H9 (cell line): ENCODE results near the gene CDH23. TPM values are rescaled to one million over a fixed set of nuclear protein-coding genes. Genes with fewer than 3 reads are reported as not detected.

Experiments used
- DNase-seq: peaks from one replicate; pipeline ENCODE4 v3.0.0-alpha.2; 2017
- H2AFZ ChIP-seq: one replicate; pipeline ENCODE4 v1.6.1; 2013; ENCODE audit warnings: mild to moderate bottlenecking, low read length, control low read depth, moderate library complexity
- H2AK5ac ChIP-seq: 2 replicates; pipeline ENCODE4 v1.6.1; 2013; ENCODE audit warnings: low read length, control low read depth, mixed read lengths; ENCODE audit not compliant: insufficient read length
- H2BK120ac ChIP-seq: one replicate; pipeline ENCODE4 v1.6.1; 2013; ENCODE audit warnings: low read depth, mild to moderate bottlenecking, low read length, control low read depth, inconsistent platforms; ENCODE audit not compliant: poor library complexity, severe bottlenecking
- H2BK12ac ChIP-seq: 2 replicates; pipeline ENCODE4 v1.6.1; 2013; ENCODE audit warnings: low read length, control low read depth, mixed read lengths, low read depth; ENCODE audit not compliant: insufficient read length
- H2BK15ac ChIP-seq: 2 replicates; pipeline ENCODE4 v1.6.1; 2013; ENCODE audit warnings: low read depth, low read length, control low read depth
- H2BK20ac ChIP-seq: one replicate; pipeline ENCODE4 v1.6.1; 2013; ENCODE audit warnings: low read depth, mild to moderate bottlenecking, low read length, control low read depth, inconsistent platforms; ENCODE audit not compliant: poor library complexity, severe bottlenecking
- H2BK5ac ChIP-seq: 2 replicates; pipeline ENCODE4 v1.6.1; 2013; ENCODE audit warnings: low read length, control low read depth, mixed read lengths; ENCODE audit not compliant: insufficient read length
- H3K14ac ChIP-seq: 2 replicates; pipeline ENCODE4 v1.6.1; 2013; ENCODE audit warnings: low read length, control low read depth; ENCODE audit not compliant: insufficient read depth
- H3K18ac ChIP-seq: 2 replicates; pipeline ENCODE4 v1.6.1; 2013; ENCODE audit warnings: low read depth, mild to moderate bottlenecking, mixed read lengths, low read length, control low read depth; ENCODE audit not compliant: insufficient read length
- H3K23ac ChIP-seq: 2 replicates; pipeline ENCODE4 v1.6.1; 2013; ENCODE audit warnings: low read length, control low read depth, mixed read lengths, low read depth; ENCODE audit not compliant: insufficient read length
- H3K23me2 ChIP-seq: 2 replicates; pipeline ENCODE4 v1.6.1; 2013; ENCODE audit warnings: low read depth, mild to moderate bottlenecking, mixed read lengths, low read length, control low read depth; ENCODE audit not compliant: insufficient read length, poor library complexity, severe bottlenecking
- H3K27ac ChIP-seq: 2 replicates; pipeline ENCODE4 v1.5.1; 2013; ENCODE audit warnings: low read length, control low read depth, mixed read lengths, low read depth; ENCODE audit not compliant: insufficient read length
- H3K27me3 ChIP-seq: 2 replicates; pipeline ENCODE4 v1.6.1; 2013; ENCODE audit warnings: low read length, control low read depth, inconsistent platforms; ENCODE audit not compliant: insufficient read depth
- H3K4ac ChIP-seq: 2 replicates; pipeline ENCODE4 v1.6.1; 2013; ENCODE audit warnings: low read depth, mild to moderate bottlenecking, control low read depth, inconsistent platforms, low read length, moderate library complexity
- H3K4me1 ChIP-seq: 2 replicates; pipeline ENCODE4 v1.6.1; 2013; ENCODE audit warnings: low read length, control low read depth, inconsistent platforms; ENCODE audit not compliant: insufficient read depth
- H3K4me2 ChIP-seq: 2 replicates; pipeline ENCODE4 v1.6.1; 2013; ENCODE audit warnings: low read length, control low read depth, mixed read lengths; ENCODE audit not compliant: insufficient read length, insufficient read depth
- H3K56ac ChIP-seq: 2 replicates; pipeline ENCODE4 v1.6.1; 2013; ENCODE audit warnings: low read depth, mild to moderate bottlenecking, mixed read lengths, low read length, control low read depth; ENCODE audit not compliant: insufficient read length
- H3K79me1 ChIP-seq: 2 replicates; pipeline ENCODE4 v1.6.1; 2013; ENCODE audit warnings: low read depth, mild to moderate bottlenecking, moderate library complexity, low read length, control low read depth, inconsistent platforms; ENCODE audit not compliant: insufficient read depth, poor library complexity, severe bottlenecking
- H3K79me2 ChIP-seq: 2 replicates; pipeline ENCODE4 v1.6.1; 2013; ENCODE audit warnings: low read length, control low read depth, inconsistent platforms; ENCODE audit not compliant: insufficient read depth
- H3K9ac ChIP-seq: 2 replicates; pipeline ENCODE4 v1.6.1; 2013; ENCODE audit warnings: low read length, control low read depth, mixed read lengths; ENCODE audit not compliant: insufficient read length; ENCODE audit errors: extremely low read depth
- H3K9me3 ChIP-seq: one replicate; pipeline ENCODE4 v1.6.1; 2013; ENCODE audit warnings: low read depth, low read length, inconsistent platforms; ENCODE audit not compliant: control insufficient read depth
- H3T11ph ChIP-seq: one replicate; pipeline ENCODE4 v1.6.1; 2013; ENCODE audit warnings: mild to moderate bottlenecking, low read length, control low read depth, inconsistent platforms
- H4K20me1 ChIP-seq: one replicate; pipeline ENCODE4 v1.6.1; 2013; ENCODE audit not compliant: control insufficient read depth, insufficient read length, insufficient read depth
- H4K5ac ChIP-seq: 2 replicates; pipeline ENCODE4 v1.6.1; 2013; ENCODE audit warnings: low read depth, mild to moderate bottlenecking, mixed read lengths, low read length, control low read depth; ENCODE audit not compliant: insufficient read length
- H4K8ac ChIP-seq: replicated peaks from 2 replicates; pipeline ENCODE4 v1.6.1; 2013; ENCODE audit warnings: low read length, control low read depth, mixed read lengths, low read depth; ENCODE audit not compliant: insufficient read length
- H4K91ac ChIP-seq: 2 replicates; pipeline ENCODE4 v1.6.1; 2013; ENCODE audit warnings: low read depth, mild to moderate bottlenecking, moderate library complexity, mixed read lengths, low read length, control low read depth; ENCODE audit not compliant: insufficient read length
- H3K27ac Mint-ChIP-seq, 3 experiments: 2 replicates in 2 of 3; 3 replicates in 1 of 3; pipeline ENCODE4 v1.8.0; 2020 to 2021; ENCODE audit warnings: mixed read lengths in 3 of 3, mild to moderate bottlenecking in 1 of 3, moderate library complexity in 1 of 3
- H3K27me3 Mint-ChIP-seq: 2 replicates; pipeline ENCODE4 v1.8.0; 2021; ENCODE audit warnings: low read depth, mild to moderate bottlenecking, moderate library complexity, mixed read lengths
- H3K36me3 Mint-ChIP-seq, 3 experiments: 2 replicates in 2 of 3; 3 replicates in 1 of 3; pipeline ENCODE4 v1.8.0; 2020 to 2021; ENCODE audit warnings: low read depth in 3 of 3, mixed read lengths in 3 of 3; ENCODE audit not compliant: insufficient read depth in 1 of 3
- H3K4me1 Mint-ChIP-seq, 2 experiments: 2 replicates each; pipeline ENCODE4 v1.8.0; 2020; ENCODE audit warnings: mixed read lengths in 2 of 2
- H3K4me3 Mint-ChIP-seq, 2 experiments: 2 replicates in 1 of 2; 3 replicates in 1 of 2; pipeline ENCODE4 v1.8.0; 2020 to 2021; ENCODE audit warnings: mild to moderate bottlenecking in 2 of 2, mixed read lengths in 2 of 2, moderate library complexity in 1 of 2
- H3K9me3 Mint-ChIP-seq, 2 experiments: 2 replicates in 1 of 2; 3 replicates in 1 of 2; pipeline ENCODE4 v1.8.0; 2020; ENCODE audit warnings: mild to moderate bottlenecking in 2 of 2, mixed read lengths in 2 of 2, moderate library complexity in 1 of 2
- WGBS: extraction: QIAGEN DNeasy Blood & Tissue Kit; methylation state at CpG from one replicate; pipeline ENCODE4 v1.1.7; 2013; ENCODE audit warnings: missing lambda C conversion rate, low lambda C conversion rate, mixed read lengths; ENCODE audit not compliant: insufficient read length; ENCODE audit errors: extremely low coverage; 5-methylcytosine and 5-hydroxymethylcytosine counted together
- total RNA-seq: library from RNA; stranded (reverse); gene quantifications from 2 replicates; pipeline ENCODE4 v1.2.1, GENCODE V29; 2021
- TF ChIP-seq, protein P1 (sequence below): fragments of 200-600 bp; sonication (generic); conservative IDR thresholded peaks from 3 replicates; pipeline ENCODE4 v1.8.0; 2021; ENCODE audit warnings: antibody characterized with exemption, mild to moderate bottlenecking

CDH23 gene
- total RNA-seq, 1 experiment from 2014 or later, result 2.1 TPM

- Mint-ChIP-seq H3K36me3 (peaks cover 9 to 32% (median 19%) of the 10 kb centered on the region in 3 experiments; a peak in 6 of 7 replicates), H3K27ac (no peak overlapping the region), H3K9me3 (no peaks in the 10 kb centered on the region), H3K4me3 (no peak overlapping the region), H3K4me1 (peaks cover 4% of the 10 kb centered on the region in 2 experiments; a peak in 3 of 4 replicates), H3K27me3 (no peaks in the 10 kb centered on the region)
- no peak overlapping the region for H3K4ac ChIP-seq
- H3K79me1 ChIP-seq, result no peaks in the 10 kb centered on the region
- H3K14ac ChIP-seq, result no peak overlapping the region
- no peak overlapping the region for H2BK15ac ChIP-seq
- H3K4me1 ChIP-seq, result no peaks in the 10 kb centered on the region
- no peak overlapping the region for H4K5ac ChIP-seq
- H3K56ac ChIP-seq, result no peak overlapping the region
- H4K20me1 ChIP-seq, result no peaks in the 10 kb centered on the region
- no peaks in the 10 kb centered on the region for H3K23me2 ChIP-seq
- H2BK20ac ChIP-seq, result no peak overlapping the region
- no peaks in the 10 kb centered on the region for H3K27me3 ChIP-seq
- no peak overlapping the region for H4K8ac ChIP-seq
- no peak overlapping the region for H2AK5ac ChIP-seq
- H2BK120ac ChIP-seq, result no peak overlapping the region
- H3K9me3 ChIP-seq, result no peaks in the 10 kb centered on the region
- no peak overlapping the region for H2BK5ac ChIP-seq
- H4K91ac ChIP-seq, result no peak overlapping the region
- H2BK12ac ChIP-seq, result no peak overlapping the region
- no peak overlapping the region for H3K23ac ChIP-seq
- H3K18ac ChIP-seq, result no peak overlapping the region
- H3T11ph ChIP-seq, result no peak overlapping the region
- no CpG with 5 or more reads among the region's 7 CpGs for WGBS
- no peak overlapping the region for H3K27ac ChIP-seq
- H3K9ac ChIP-seq, result no peak overlapping the region
- no peak overlapping the region for H2AFZ ChIP-seq
- DNase-seq, result no peak
- H3K4me2 ChIP-seq, result no peak overlapping the region
- H3K79me2 ChIP-seq, result no peaks in the 10 kb centered on the region
- TF ChIP-seq, protein P1, sequence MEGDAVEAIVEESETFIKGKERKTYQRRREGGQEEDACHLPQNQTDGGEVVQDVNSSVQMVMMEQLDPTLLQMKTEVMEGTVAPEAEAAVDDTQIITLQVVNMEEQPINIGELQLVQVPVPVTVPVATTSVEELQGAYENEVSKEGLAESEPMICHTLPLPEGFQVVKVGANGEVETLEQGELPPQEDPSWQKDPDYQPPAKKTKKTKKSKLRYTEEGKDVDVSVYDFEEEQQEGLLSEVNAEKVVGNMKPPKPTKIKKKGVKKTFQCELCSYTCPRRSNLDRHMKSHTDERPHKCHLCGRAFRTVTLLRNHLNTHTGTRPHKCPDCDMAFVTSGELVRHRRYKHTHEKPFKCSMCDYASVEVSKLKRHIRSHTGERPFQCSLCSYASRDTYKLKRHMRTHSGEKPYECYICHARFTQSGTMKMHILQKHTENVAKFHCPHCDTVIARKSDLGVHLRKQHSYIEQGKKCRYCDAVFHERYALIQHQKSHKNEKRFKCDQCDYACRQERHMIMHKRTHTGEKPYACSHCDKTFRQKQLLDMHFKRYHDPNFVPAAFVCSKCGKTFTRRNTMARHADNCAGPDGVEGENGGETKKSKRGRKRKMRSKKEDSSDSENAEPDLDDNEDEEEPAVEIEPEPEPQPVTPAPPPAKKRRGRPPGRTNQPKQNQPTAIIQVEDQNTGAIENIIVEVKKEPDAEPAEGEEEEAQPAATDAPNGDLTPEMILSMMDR, result no peak
Measured at GRCh38 chr10:71357792-71358265, 38.9 kb upstream of the CDH23 start.
